ENCODE data around the gene CACNB2. TPM values are rescaled to one million over a fixed set of nuclear protein-coding genes. Genes with fewer than 3 reads are reported as not detected.

Gene CACNB2
- polyA plus RNA-seq, 1 experiment: 0.12 TPM

GRCh38 chr10:18377898-18378297 lies 237.7 kb downstream of the CACNB2 start:
- POLR2A ChIA-PET: no interaction called here

DNA sequence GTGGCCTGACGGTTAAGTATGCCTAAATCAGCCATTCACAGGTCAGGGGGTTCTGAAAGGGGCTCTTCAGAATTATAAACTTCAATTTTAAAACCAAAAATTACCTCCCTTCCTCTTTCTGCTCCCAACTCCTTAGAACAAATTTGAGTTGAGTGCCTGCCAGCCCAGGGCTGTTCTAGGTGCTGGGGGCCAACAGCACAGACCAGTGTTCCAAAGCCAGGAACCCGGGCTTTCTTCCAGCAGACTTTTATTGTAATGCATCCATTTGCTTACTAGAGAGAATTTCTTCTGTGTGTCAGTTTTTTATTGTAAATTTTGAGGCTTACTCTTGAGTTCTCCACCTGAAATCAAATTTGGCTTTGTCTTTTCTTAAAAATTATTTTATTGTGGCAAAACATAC lies 238.5 kb downstream of the CACNB2 start:
- POLR2A ChIA-PET: no interaction called here
- Histone ChIP-seq H3K27me3 (ENCODE audit: control insufficient read depth, insufficient read depth, low read length) (no peaks in the 10 kb centered on the region), H3K4me3 (ENCODE audit: low read depth, low read length) (no peak overlapping the region), H3K36me3 (ENCODE audit: control insufficient read depth, insufficient read depth, low read length) (no peaks in the 10 kb centered on the region)
- TF ChIP-seq, protein P1, sequence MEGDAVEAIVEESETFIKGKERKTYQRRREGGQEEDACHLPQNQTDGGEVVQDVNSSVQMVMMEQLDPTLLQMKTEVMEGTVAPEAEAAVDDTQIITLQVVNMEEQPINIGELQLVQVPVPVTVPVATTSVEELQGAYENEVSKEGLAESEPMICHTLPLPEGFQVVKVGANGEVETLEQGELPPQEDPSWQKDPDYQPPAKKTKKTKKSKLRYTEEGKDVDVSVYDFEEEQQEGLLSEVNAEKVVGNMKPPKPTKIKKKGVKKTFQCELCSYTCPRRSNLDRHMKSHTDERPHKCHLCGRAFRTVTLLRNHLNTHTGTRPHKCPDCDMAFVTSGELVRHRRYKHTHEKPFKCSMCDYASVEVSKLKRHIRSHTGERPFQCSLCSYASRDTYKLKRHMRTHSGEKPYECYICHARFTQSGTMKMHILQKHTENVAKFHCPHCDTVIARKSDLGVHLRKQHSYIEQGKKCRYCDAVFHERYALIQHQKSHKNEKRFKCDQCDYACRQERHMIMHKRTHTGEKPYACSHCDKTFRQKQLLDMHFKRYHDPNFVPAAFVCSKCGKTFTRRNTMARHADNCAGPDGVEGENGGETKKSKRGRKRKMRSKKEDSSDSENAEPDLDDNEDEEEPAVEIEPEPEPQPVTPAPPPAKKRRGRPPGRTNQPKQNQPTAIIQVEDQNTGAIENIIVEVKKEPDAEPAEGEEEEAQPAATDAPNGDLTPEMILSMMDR (IDR thresholded peaks at IDR 0.05; ENCODE audit: insufficient read depth, low read depth, low read length): no peak
- CTCF ChIA-PET: no interaction called here
- no peak for DNase-seq (ENCODE audit: low read depth)

More at GRCh38 chr10:18377898-18378297, 237.7 kb downstream of the CACNB2 start:
- Histone ChIP-seq H3K27me3 (ENCODE audit: control insufficient read depth, insufficient read depth, low read length) (no peaks in the 10 kb centered on the region), H3K36me3 (ENCODE audit: control insufficient read depth, insufficient read depth, low read length) (no peaks in the 10 kb centered on the region), H3K4me3 (ENCODE audit: low read depth, low read length) (no peak overlapping the region)
- TF ChIP-seq, protein P1 (IDR thresholded peaks at IDR 0.05; ENCODE audit: insufficient read depth, low read depth, low read length): no peak
- no peak for DNase-seq (ENCODE audit: low read depth)
- CTCF ChIA-PET: no interaction called here

DNA sequence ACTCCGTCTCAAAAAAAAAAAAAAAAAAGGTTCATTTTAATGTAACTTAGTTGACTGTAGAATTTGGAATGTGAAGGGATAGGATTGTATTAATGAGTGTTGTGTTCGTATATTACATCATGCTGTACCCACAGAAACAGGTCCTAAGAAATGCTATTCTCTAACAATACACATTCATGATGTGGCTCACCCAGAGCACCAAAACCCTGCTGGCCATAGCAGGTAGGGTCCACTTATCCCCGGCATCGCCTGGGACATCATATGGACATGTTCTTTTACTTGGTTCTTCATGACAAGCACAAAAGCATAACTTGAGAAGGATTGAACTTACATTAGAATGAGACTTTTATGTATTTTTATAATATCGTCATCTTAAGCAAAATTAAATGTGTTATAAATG lies 241.5 kb downstream of the CACNB2 start:
- DNase-seq (ENCODE audit: low read depth): no peak
- ChIA-PET CTCF (no interaction called here), POLR2A (no interaction called here)
- TF ChIP-seq, protein P1 (IDR thresholded peaks at IDR 0.05; ENCODE audit: insufficient read depth, low read depth, low read length): no peak
- Histone ChIP-seq H3K4me3 (ENCODE audit: low read depth, low read length) (no peak overlapping the region), H3K36me3 (ENCODE audit: control insufficient read depth, insufficient read depth, low read length) (no peaks in the 10 kb centered on the region), H3K27me3 (ENCODE audit: control insufficient read depth, insufficient read depth, low read length) (no peaks in the 10 kb centered on the region)

GRCh38 chr10:18397906-18398305 lies 257.7 kb downstream of the CACNB2 start:
- no peak for DNase-seq (ENCODE audit: low read depth)
- Histone ChIP-seq H3K36me3 (ENCODE audit: control insufficient read depth, insufficient read depth, low read length) (no peaks in the 10 kb centered on the region), H3K4me3 (ENCODE audit: low read depth, low read length) (no peak overlapping the region), H3K27me3 (ENCODE audit: control insufficient read depth, insufficient read depth, low read length) (no peaks in the 10 kb centered on the region)
- TF ChIP-seq, protein P1 (IDR thresholded peaks at IDR 0.05; ENCODE audit: insufficient read depth, low read depth, low read length): no peak
- CTCF ChIA-PET: no interaction called here
- POLR2A ChIA-PET: no interaction called here

DNA sequence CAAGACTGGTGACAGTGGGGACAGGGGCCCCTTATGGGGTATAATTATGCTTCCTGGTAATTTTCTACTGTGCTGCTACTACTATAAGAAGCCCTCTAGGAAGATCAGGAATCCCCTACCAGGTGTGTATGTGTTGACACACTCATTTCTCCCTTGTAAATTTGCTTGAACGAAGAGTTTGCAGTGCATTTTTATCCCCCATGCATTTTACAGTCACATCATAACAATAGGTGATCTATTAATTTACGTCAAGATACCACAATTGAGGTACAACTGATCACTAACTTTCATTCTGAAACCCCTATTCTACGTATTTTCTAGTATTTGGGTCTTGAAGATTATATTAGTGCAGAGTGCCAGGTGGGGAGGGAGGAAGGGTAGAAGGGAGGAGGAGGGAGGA lies 258.9 kb downstream of the CACNB2 start:
- TF ChIP-seq, protein P1 (IDR thresholded peaks at IDR 0.05; ENCODE audit: insufficient read depth, low read depth, low read length): no peak
- H3K36me3 ChIP-seq (ENCODE audit: control insufficient read depth, insufficient read depth, low read length): no peaks in the 10 kb centered on the region
- DNase-seq (ENCODE audit: low read depth): no peak
- H3K4me3 ChIP-seq (ENCODE audit: low read depth, low read length): no peak overlapping the region
- POLR2A ChIA-PET: no interaction called here
- CTCF ChIA-PET: no interaction called here
- no peaks in the 10 kb centered on the region for H3K27me3 ChIP-seq (ENCODE audit: control insufficient read depth, insufficient read depth, low read length)

Measured in BJ (cell line).